Endothelial cell of umbilical vein (primary cell): Measurements from ENCODE around the gene AKAP4. TPM values are rescaled to one million over a fixed set of nuclear protein-coding genes. Genes with fewer than 3 reads are reported as not detected.
A peak's percentile ranks its signal among the peaks of the same experiment; 100 is the strongest.

Experiments
- BruUV-seq: library from RNA; stranded (reverse); fragments of 400-500 nt; replicated peaks from 2 replicates; lab custom pipeline; 2021; lab: Mats Ljungman, UMichigan
- CTCF ChIA-PET: fragments of 300-600, 350-600 bp; sonication (Branson Sonifier 250); formaldehyde crosslinking; loops from one replicate; lab custom pipeline; 2021; ENCODE audit warnings: antibody characterized with exemption, inconsistent platforms; lab: Charles Lee
- POLR2A ChIA-PET: fragments of 300-600, 350-600 bp; sonication (Branson Sonifier 250); formaldehyde crosslinking; loops from one replicate; lab custom pipeline; 2021; ENCODE audit warnings: antibody characterized with exemption, inconsistent platforms; lab: Charles Lee
- DNase-seq: peaks from one replicate; pipeline ENCODE4 v3.0.0-alpha.2; 2011; ENCODE audit warnings: low read depth, low spot score
- FAIRE-seq: peaks from 2 replicates; lab custom pipeline; 2011; peaks lifted over from hg19 to GRCh38; lab: Jason Lieb, UNC
- H2AFZ ChIP-seq: 2 replicates; pipeline ENCODE4 v1.6.0; 2012; ENCODE audit warnings: low read depth, low read length, control low read depth, inconsistent platforms
- H3K27ac ChIP-seq: 2 replicates; pipeline ENCODE4 v1.5.1; 2011; ENCODE audit warnings: low read depth, mild to moderate bottlenecking, control low read depth, low read length, moderate library complexity; ENCODE audit not compliant: insufficient read depth
- H3K27me3 ChIP-seq, 2 experiments: 2 replicates each; pipeline versions ENCODE4 v1.6.0 to v1.6.1; 2011; ENCODE audit warnings: low read length in 2 of 2, mixed read lengths in 1 of 2; ENCODE audit not compliant: control insufficient read depth in 2 of 2, insufficient read depth in 2 of 2
- H3K36me3 ChIP-seq, 2 experiments: 2 replicates in 1 of 2; 3 replicates in 1 of 2; pipeline ENCODE4 v1.5.1; 2011; ENCODE audit warnings: low read length in 2 of 2, mild to moderate bottlenecking in 1 of 2, moderate library complexity in 1 of 2; ENCODE audit not compliant: control insufficient read depth in 2 of 2, insufficient read depth in 2 of 2; ENCODE audit errors: extremely low read depth in 1 of 2
- H3K4me1 ChIP-seq: 3 replicates; pipeline ENCODE4 v1.5.1; 2011; ENCODE audit warnings: mild to moderate bottlenecking, low read length; ENCODE audit not compliant: control insufficient read depth, insufficient read depth; ENCODE audit errors: extremely low read depth
- H3K4me2 ChIP-seq: 2 replicates; pipeline ENCODE4 v1.6.1; 2011; ENCODE audit warnings: low read length, control low read depth, mixed read lengths; ENCODE audit not compliant: insufficient read depth
- H3K4me3 ChIP-seq, 3 experiments: fragments of 200-600 bp in 1 of 3; sonication (generic), shearing (Covaris generic) in 1 of 3; replicated peaks in 1 of 3; 2 replicates each; pipeline ENCODE4 v1.5.1; 2011 to 2016; ENCODE audit warnings: control low read depth in 3 of 3, low read length in 3 of 3, mild to moderate bottlenecking in 2 of 3, inconsistent platforms in 1 of 3, low read depth in 1 of 3, moderate library complexity in 1 of 3; ENCODE audit not compliant: insufficient read depth in 1 of 3
- H3K79me2 ChIP-seq: 2 replicates; pipeline ENCODE4 v1.6.0; 2012; ENCODE audit warnings: low read length, inconsistent platforms; ENCODE audit not compliant: control insufficient read depth, insufficient read depth
- H3K9ac ChIP-seq: replicated peaks from 2 replicates; pipeline ENCODE3; 2011; ENCODE audit warnings: low read length, control low read depth; ENCODE audit not compliant: insufficient read depth; ENCODE audit errors: extremely low read depth
- H3K9me1 ChIP-seq: replicated peaks from 3 replicates; pipeline ENCODE4 v1.6.0; 2011; ENCODE audit warnings: mild to moderate bottlenecking, low read length; ENCODE audit not compliant: control insufficient read depth, insufficient read depth; ENCODE audit errors: extremely low read depth
- H3K9me3 ChIP-seq: replicated peaks from 2 replicates; pipeline ENCODE4 v1.5.1; 2012; ENCODE audit warnings: low read length, inconsistent platforms; ENCODE audit not compliant: control insufficient read depth, insufficient read depth
- H4K20me1 ChIP-seq: replicated peaks from 2 replicates; pipeline ENCODE3; 2011; ENCODE audit warnings: mild to moderate bottlenecking, low read length; ENCODE audit not compliant: control insufficient read depth, insufficient read depth; ENCODE audit errors: extremely low read depth
- EZH2 ChIP-seq: IDR thresholded peaks from 2 replicates; pipeline ENCODE4 v1.6.1; 2012; ENCODE audit warnings: borderline replicate concordance, low read depth, mild to moderate bottlenecking, moderate library complexity, low read length, inconsistent platforms; ENCODE audit not compliant: severe bottlenecking
- FOS ChIP-seq: IDR thresholded peaks from 2 replicates; pipeline ENCODE4 v1.6.1; 2011; ENCODE audit warnings: mild to moderate bottlenecking, low read length, moderate library complexity, borderline replicate concordance; ENCODE audit not compliant: insufficient read depth
- GATA2 ChIP-seq: IDR thresholded peaks from 2 replicates; pipeline ENCODE4 v1.7.0; 2011; ENCODE audit warnings: low read depth, mild to moderate bottlenecking, moderate library complexity, mixed read lengths, low read length; ENCODE audit not compliant: insufficient read length, insufficient read depth
- JUN ChIP-seq: IDR thresholded peaks from 2 replicates; pipeline ENCODE4 v1.6.1; 2011; ENCODE audit warnings: borderline replicate concordance, low read depth; ENCODE audit not compliant: insufficient read length, insufficient read depth
- MYC ChIP-seq: IDR thresholded peaks from one replicate; pipeline ENCODE4 v1.6.1; 2011; ENCODE audit warnings: mild to moderate bottlenecking, low read depth, low read length
- POLR2A ChIP-seq: IDR thresholded peaks from 2 replicates; pipeline ENCODE4 v1.6.1; 2012; ENCODE audit warnings: low read depth, mild to moderate bottlenecking, control low read depth, low read length
- POLR2AphosphoS5 ChIP-seq: IDR thresholded peaks from 2 replicates; pipeline ENCODE4 v1.6.1; 2012; ENCODE audit warnings: low read depth, mild to moderate bottlenecking, control low read depth, low read length, moderate library complexity; ENCODE audit not compliant: insufficient read depth
- dilution Hi-C: fragments of 300-500 bp; cut with MboI; formaldehyde crosslinking; loops from one replicate; pipeline ENCODE4 v1.15.0; 2019; ENCODE audit warnings: low sequenced_read_pairs; ENCODE audit not compliant: extremely low pct_ligation_motif_present
- intact Hi-C: fragments of 100-400 bp; cut with micrococcal nuclease; formaldehyde crosslinking; loops from one replicate; pipeline ENCODE4 v1.10.0; 2022
- polyA plus RNA-seq, 4 experiments: library from polyadenylated mRNA; depleted of rRNA in 3 of 4; stranded (reverse) in 3 of 4; unstranded in 1 of 4; fragments of >200 nt; gene quantifications; 2 replicates each; pipeline versions ENCODE4 v1.2.1 to v1.2.3, GENCODE V29; 2011 to 2012; ENCODE audit warnings: missing spikeins in 1 of 4
- total RNA-seq: library from RNA; stranded (reverse); gene quantifications from 2 replicates; pipeline ENCODE4 v1.2.3, GENCODE V29; 2021
- TF ChIP-seq, protein P1 (sequence below), 2 donors: IDR thresholded peaks; 1 replicate in 1 of 2; 2 replicates in 1 of 2; pipeline ENCODE4 v1.5.1; 2011; ENCODE audit warnings: low read length in 2 of 2, mild to moderate bottlenecking in 2 of 2, moderate library complexity in 2 of 2, control low read depth in 1 of 2, inconsistent platforms in 1 of 2, low read depth in 1 of 2; ENCODE audit not compliant: insufficient read depth in 1 of 2; ENCODE audit errors: extremely low read depth in 1 of 2
- TF ChIP-seq, protein P2 (sequence below): IDR thresholded peaks from 2 replicates; pipeline ENCODE4 v1.6.1; 2011; ENCODE audit not compliant: insufficient read depth, insufficient read length

The AKAP4 gene
- total and polyA plus RNA-seq, 2 donors (not counting 3 experiments of a cell fraction or from before 2014, with no cell fraction given): not detected

- TF ChIP-seq POLR2A (no peak), JUN (no peak), EZH2 (no peak)
- TF ChIP-seq, protein P1, sequence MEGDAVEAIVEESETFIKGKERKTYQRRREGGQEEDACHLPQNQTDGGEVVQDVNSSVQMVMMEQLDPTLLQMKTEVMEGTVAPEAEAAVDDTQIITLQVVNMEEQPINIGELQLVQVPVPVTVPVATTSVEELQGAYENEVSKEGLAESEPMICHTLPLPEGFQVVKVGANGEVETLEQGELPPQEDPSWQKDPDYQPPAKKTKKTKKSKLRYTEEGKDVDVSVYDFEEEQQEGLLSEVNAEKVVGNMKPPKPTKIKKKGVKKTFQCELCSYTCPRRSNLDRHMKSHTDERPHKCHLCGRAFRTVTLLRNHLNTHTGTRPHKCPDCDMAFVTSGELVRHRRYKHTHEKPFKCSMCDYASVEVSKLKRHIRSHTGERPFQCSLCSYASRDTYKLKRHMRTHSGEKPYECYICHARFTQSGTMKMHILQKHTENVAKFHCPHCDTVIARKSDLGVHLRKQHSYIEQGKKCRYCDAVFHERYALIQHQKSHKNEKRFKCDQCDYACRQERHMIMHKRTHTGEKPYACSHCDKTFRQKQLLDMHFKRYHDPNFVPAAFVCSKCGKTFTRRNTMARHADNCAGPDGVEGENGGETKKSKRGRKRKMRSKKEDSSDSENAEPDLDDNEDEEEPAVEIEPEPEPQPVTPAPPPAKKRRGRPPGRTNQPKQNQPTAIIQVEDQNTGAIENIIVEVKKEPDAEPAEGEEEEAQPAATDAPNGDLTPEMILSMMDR (IDR thresholded peaks at IDR 0.05; ENCODE audit: extremely low read depth in 1 of 2, insufficient read depth in 1 of 2, low read depth in 1 of 2, low read length in 2 of 2): no peak
- Histone ChIP-seq H3K4me1 (peaks cover 23% of the 10 kb centered on the region), H3K9me3 (no peaks in the 10 kb centered on the region), H2AFZ (no peak overlapping the region), H3K36me3 (no peaks in the 10 kb centered on the region), H3K79me2 (no peaks in the 10 kb centered on the region), H3K4me3 (no peak overlapping the region), H4K20me1 (no peaks in the 10 kb centered on the region), H3K9me1 (no peaks in the 10 kb centered on the region), H3K27ac (no peak overlapping the region), H3K9ac (no peak overlapping the region), H3K27me3 (no peaks in the 10 kb centered on the region), H3K4me2 (no peak overlapping the region)
- intact Hi-C loops (no loop called here), dilution Hi-C loops (no loop called here)
- BruUV-seq: no TSS peak
- DNase-seq (no peak), FAIRE-seq (no peak)
- CTCF ChIA-PET: interaction anchor here (3.5 kb wide), 1 partner anchor 106 kb away, joined by 63 read pairs; no protein-coding TSS in a partner anchor
- POLR2A ChIA-PET: no interaction called here
These were observed 5.9 kb upstream of the AKAP4 start for GRCh38 chrX:50206753-50207152.

DNA sequence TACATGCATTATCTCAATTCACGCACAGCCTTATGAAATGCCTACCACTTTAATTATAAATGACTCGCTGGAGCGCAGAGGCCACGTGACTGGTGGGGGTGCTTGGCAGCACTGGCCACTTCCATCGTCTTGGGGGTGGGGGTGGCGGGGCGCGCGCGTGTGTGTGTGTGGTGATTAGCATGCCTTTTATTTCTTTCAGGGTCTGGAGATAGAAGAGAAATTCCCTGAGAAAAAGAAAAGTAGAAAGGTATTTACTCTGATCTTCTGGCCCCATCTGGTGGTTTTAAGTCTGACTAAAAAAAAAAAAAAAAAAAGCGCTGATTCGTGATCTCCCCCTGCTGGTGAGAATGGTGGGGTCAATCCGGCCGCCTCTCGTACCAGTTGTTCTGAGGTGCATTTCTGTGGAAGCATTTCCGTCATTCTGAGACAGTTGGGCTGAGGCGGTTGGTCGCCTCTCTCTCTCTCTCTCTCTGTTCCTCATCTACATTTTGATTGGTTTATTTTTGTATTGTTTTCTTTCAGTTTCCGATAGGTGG, 3.6 kb upstream of the AKAP4 start, which contains the start of gene CCNB3:
CCNB3 (plus strand) TSS at position 402 of the 536 bp plus-strand sequence. CDS start 80,399 bp downstream, outside the sequence.
- ChIA-PET POLR2A (no interaction called here), CTCF (interaction anchor here (0.7 to 3.5 kb wide), 8 partner anchors 20 to 1573 kb away, joined by 3 to 63 read pairs (median 4); partner anchors contain the start of gene CLCN5)
- BruUV-seq: no TSS peak
- Histone ChIP-seq H3K79me2 (no peaks in the 10 kb centered on the region), H3K4me2 (peak within 1 kb of the TSS; percentile 51), H2AFZ (peak within 1 kb of the TSS; percentile 73), H4K20me1 (no peaks in the 10 kb centered on the region), H3K9me1 (no peaks in the 10 kb centered on the region), H3K9me3 (no peaks in the 10 kb centered on the region), H3K4me1 (peaks cover 24% of the 10 kb centered on the region), H3K27me3 (no peaks in the 10 kb centered on the region), H3K36me3 (no peaks in the 10 kb centered on the region), H3K27ac (peak within 1 kb of the TSS; percentile 24), H3K9ac (peak within 1 kb of the TSS; percentile 31), H3K4me3 (no peak within 1 kb of the TSS)
- intact Hi-C loops: loop anchor here (1.0 to 2.0 kb wide), 6 partner anchors 104 to 326 kb away; partner anchors contain the start of genes CLCN5 and USP27X
- FAIRE-seq (peak; percentile 86), DNase-seq (peak; percentile 75)
- TF ChIP-seq, protein P2, sequence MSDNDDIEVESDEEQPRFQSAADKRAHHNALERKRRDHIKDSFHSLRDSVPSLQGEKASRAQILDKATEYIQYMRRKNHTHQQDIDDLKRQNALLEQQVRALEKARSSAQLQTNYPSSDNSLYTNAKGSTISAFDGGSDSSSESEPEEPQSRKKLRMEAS: peak; percentile 67
- TF ChIP-seq MYC (no peak), POLR2A (no peak), FOS (no peak), GATA2 (no peak), JUN (no peak), EZH2 (no peak), POLR2AphosphoS5 (peak; percentile 23)
- TF ChIP-seq, protein P1 (IDR thresholded peaks at IDR 0.05; ENCODE audit: extremely low read depth in 1 of 2, insufficient read depth in 1 of 2, low read depth in 1 of 2, low read length in 2 of 2): peak; percentile 55 to 57
- dilution Hi-C loops: no loop called here
